ENCODE measurements around the gene NID2.

- TF ChIP-seq, protein P1, sequence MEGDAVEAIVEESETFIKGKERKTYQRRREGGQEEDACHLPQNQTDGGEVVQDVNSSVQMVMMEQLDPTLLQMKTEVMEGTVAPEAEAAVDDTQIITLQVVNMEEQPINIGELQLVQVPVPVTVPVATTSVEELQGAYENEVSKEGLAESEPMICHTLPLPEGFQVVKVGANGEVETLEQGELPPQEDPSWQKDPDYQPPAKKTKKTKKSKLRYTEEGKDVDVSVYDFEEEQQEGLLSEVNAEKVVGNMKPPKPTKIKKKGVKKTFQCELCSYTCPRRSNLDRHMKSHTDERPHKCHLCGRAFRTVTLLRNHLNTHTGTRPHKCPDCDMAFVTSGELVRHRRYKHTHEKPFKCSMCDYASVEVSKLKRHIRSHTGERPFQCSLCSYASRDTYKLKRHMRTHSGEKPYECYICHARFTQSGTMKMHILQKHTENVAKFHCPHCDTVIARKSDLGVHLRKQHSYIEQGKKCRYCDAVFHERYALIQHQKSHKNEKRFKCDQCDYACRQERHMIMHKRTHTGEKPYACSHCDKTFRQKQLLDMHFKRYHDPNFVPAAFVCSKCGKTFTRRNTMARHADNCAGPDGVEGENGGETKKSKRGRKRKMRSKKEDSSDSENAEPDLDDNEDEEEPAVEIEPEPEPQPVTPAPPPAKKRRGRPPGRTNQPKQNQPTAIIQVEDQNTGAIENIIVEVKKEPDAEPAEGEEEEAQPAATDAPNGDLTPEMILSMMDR (IDR thresholded peaks at IDR 0.05): no peak
- no peak for TF ChIP-seq POLR2A (IDR thresholded peaks at IDR 0.05)
Observed at GRCh38 chr14:52000696-52001095, 68.2 kb downstream of the NID2 start.

Data from lower leg skin (tissue), 3 donors.